Head of caudate nucleus (tissue), 42 donors: Measurements from ENCODE around the gene CAMSAP1.

Experiments
- DNase-seq, 42 donors: peaks; one replicate each; pipeline versions ENCODE4 v3.0.0 to v3.0.0-alpha.2; 2020 to 2021; ENCODE audit warnings: mixed read lengths in 7 of 42
- intact Hi-C: fragments of 100-400 bp; cut with DNase I; formaldehyde crosslinking; loops from one replicate; pipeline ENCODE4 v1.15.0; 2022

Gene CAMSAP1

DNA sequence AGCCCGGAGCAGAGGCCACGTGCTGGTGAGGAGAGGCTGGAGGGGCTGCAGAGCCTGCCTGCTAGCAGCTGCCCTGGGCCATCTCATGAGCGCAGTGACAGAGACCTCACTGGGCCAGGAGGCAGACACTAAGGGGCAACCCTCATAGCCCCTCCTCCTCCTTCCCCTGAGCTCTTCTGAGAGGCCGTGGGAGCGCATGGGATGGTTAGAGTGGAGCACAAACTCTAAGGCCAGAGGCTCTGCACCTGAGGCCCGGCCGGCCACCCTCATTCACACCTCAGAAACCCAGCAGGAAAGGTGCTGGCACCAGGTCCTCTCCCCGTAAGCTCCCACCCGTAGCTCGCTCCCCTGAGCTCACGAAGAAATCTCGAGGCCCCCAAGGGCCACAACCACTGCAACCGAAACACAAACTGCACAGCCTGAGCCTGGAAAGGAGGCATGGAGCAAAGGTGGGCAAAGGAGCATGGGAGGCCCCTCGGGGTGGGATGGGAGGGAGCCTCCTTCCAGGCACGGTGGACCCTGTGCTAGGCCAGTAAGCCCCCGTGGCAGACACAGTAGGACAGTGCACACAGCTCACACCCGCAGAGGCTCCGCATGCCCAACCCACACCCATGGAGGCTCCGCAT lies 17.7 kb downstream of the CAMSAP1 start:
- no peak for DNase-seq
- intact Hi-C loops = no loop called here

DNA sequence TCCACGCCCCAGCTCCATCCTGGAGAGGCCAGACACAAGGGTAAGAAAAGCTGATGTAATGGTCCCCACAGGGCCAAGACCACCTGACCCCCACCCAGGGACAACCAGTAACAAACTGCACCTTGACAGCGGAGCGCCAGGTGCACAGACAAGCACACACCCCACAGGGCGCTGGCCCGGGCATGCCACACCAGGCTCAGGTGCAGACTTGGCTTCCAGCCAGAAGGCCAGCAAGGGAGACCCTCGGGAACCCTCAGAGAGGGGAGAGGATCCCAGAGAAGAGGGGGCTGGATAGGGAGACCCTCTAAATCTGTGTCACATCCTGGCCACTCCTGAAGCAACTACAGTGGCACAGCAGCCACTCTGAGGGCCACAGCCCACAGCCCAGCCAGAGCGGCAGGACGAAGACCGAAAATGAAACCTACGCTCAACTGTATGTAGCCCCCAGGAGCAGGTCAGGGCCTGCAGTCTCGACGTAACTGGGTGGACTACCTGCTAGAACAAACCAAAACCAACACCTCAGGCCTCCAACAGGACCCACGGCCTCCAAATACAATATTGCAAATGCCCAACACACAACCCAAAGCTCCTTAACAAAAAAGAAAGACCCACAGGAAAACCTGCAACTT lies 18.5 kb downstream of the CAMSAP1 start:
- intact Hi-C loops = no loop called here
- DNase-seq = no peak

DNA sequence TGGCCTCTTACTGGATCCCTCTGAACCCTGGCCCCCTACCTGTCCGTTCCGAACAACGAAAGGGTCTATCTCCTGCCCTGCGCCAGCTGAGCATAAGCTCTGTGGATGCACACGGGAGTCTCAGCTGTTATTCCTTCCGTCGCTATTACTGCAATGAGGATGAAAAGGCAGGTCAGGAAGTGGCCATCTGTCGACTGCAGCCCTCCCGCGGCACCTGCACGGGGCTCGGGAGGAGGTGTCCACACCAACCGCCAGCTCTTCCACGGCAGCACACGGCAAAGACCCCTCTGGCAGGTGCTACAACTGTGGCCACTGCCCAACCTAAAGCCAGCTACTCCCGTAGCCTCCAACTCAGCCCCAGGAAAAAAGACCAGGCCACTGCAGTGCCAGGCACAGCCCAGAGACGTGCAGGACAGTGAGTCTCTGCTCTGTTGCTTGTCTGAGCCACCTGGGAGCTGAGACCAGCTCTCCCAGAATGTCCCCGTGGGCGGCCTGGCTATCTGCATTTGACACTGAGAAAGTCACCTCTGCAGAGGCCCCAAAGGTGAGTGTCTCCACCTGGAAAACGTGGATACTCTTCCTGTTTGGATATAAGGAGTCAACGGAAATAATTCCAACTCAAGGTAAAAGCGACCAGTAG lies 19.1 kb downstream of the CAMSAP1 start:
- intact Hi-C loops = no loop called here
- DNase-seq = no peak

DNA sequence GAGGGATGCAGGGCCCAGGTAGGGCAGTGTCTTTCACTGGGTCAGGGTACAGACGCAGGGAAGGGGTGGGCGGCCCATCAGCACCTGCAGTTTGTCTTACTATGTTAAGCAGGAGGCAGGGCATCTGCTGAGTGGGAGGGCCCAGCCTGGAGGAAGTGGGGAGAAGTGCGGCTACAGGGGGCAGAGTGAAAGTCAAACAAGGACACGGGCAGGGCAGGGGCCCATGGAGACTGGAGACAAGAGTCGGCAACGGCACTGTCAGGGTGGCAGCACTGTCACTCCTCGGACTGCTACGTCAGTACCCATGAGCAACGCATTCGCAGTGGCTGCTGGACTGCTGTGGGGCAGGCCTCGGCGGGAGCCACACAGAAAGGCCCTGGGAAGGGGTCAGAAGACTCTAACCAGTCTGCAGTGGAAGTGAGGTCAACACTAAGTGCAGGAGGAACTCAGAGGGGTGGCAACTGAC lies 19.7 kb downstream of the CAMSAP1 start:
- DNase-seq = peak in 9 of 42 donors; percentile 13 to 62 (median 37)
- intact Hi-C loops = no loop called here

DNA sequence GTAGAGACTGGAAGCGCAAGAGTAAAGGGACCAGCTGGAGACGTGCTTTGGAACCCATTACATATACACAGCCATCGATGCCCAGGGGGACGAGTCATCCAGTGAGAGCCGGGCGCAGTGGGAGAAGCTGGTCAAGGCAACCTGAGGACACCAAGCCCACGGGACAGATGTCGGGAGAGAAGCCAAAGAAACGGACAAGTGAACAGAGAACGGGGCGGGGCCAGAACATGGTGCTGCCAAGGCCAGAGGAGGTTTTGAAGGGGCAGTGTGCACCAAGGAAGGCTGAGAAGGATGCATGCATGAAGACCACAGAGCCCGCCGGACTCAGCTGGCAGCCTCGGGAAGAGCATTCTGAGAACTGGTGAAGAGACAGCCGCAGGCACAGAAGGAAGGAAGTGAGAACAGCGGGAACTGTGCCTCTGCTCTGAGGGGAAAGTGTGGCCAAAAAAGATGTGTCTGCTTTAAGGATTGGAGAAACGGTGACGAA lies 20.3 kb downstream of the CAMSAP1 start:
- peak in 30 of 42 donors; percentile 18 to 72 (median 49) for DNase-seq
- intact Hi-C loops = no loop called here

DNA sequence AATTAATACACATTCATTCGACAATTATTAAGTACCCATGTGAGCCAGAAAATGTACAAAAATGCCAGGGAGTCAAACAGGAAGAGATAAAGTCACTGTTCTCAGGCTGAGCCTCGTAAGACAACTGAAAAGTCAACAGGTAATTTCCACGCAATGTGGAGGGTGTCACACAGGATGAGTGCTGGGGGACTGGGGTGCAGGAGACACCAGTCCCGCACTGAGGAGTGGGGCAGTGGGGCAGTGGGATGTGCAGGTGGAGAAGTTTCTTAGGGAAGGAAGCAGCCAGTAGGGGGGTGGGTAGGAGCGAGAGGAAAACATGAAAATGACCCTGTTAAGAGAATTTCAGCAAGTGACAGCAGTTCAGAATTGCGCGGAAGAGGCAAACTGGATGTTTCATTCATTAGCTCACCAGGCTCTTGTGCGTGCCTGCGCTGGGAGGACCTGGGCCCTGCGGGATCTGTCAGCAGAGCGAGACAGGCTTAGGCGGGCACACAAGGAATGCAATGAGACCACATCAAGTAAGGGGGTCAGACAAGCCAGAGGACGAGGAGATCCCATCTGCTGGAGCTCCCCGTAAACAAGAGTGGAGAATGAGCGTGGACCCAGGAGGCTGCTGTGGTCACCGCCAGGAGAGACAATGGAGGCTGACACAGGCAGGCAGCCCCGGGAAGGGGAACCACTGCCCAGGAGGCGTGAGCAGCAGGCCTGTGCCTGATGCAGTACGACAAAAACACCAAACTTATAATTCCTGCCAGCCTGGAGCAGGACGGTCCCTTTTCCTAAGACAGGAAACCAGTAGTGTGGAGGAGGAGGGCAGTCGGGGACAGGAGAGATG lies 21.0 kb downstream of the CAMSAP1 start:
- intact Hi-C loops = no loop called here
- DNase-seq = peak in 20 of 42 donors; percentile 24 to 73 (median 48)

DNA sequence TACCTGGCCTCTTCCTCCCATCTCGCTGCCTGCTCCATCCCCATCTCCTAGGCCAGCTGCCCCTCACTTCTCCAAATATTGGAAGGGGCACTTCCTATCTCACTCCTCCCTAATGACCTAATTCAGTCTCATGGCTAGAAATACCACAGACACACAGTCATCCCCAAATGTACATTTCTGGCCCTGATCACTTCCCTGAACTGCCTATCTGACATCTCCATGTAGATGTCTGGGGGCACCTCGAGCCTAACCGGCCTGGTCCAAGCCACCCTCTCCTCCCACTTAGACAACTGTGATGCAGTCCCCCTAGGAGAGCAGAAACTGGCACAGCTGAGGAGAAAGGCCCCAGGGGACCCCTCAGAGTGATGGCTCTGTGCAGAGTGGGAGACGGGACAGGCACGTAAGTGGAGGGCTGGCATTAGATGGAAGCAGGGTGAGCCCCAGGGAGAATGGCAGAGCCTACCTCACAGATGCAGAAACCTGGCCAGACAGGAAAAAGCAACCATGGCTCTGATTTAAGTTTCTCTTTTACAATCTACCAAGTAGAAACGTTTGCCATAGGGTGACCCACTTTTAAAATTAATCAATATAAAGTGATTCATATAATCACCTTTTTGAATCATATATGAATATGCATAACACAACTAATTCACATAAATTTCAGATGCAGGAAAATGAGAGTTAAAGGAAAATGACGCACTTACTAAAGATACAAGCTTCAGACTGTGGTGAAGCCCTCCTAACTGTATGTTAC lies 22.1 kb downstream of the CAMSAP1 start:
- DNase-seq = no peak
- intact Hi-C loops = no loop called here

DNA sequence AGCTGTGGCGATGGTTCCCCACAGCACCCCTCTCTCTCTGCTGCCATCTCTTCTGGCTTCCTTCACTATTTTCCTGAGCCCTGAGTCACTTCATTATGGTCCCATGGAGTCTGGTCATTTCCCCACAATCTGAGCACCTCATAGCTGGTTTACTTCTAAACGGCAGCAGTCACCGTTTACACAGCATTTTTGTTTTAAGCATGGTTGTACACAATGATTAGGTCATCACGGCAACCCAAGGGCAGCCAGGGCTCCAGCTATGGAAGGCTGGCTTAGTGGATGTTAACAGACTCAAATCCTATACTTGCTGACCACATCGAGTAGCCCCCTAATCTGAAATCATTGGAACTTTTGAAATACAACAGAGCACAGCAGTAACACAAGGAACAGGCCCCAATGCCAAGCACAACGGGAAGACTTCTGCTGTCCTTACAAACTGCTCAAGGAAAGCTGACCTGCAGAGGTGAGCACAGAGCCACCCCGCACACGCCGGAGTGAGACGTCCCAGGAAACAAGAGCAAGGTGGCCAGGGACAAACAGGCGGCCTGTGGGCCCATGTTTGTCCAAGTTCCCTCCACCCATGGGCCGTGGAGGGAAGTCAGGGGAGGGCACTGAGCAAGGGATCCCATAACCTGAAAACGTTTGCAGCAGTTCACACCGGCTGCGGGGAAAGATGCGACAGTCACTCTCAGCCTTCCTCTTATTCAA lies 22.9 kb downstream of the CAMSAP1 start:
- intact Hi-C loops = no loop called here
- no peak for DNase-seq

DNA sequence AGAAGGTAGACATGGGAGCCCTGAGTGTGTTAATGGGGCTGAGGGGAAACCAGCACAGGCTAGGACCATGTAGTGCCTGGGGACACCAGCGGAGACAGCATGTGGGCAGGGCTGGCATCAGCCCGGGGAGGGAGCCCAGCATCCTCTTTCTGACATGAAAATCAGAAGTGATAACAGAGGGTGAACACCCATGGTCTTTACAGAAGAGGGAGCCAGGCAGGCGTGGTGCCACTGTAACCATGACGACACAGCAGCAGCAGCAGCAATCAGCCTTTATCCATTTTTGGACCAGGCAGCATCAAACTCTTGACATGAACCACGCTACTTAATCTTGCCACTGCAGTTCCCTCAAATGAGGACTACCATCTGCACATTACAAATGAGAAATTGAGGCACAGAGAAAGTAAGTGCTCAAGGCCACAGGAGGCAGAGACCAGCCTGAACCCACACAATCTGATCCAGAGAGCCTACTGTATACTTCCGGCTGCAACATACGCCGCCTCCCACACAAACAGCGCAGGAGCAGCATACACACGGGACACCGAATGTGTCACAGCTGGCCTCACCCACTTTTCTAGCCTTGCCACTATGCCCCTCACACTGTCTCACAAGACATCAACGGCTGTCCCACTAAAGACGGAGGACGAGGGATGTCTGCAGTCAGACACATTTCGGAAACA lies 23.8 kb downstream of the CAMSAP1 start:
- peak in 40 of 42 donors; percentile 52 to 89 (median 70) for DNase-seq
- intact Hi-C loops = no loop called here

DNA sequence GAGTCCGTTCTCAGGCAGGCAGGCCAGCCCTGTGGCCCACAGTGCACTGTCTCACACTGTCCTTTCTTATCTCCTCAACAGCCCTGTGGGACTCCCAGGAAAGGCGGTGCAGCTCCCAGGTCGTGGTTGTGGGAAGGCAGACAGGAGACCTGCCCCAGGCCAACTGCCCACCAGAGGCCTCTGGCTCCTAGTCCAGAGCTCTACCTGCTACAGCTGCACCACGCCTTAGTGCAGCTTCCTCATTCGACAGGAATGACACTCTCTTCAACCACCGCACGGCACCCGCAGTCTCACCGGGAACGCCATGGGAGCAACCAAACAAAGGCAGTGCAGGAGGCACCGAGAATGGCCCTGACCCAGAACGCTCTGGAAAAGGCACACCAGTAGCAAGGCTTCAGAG lies 25.3 kb downstream of the CAMSAP1 start:
- DNase-seq = peak in 7 of 42 donors; percentile 16 to 63 (median 27)
- intact Hi-C loops = no loop called here

DNA sequence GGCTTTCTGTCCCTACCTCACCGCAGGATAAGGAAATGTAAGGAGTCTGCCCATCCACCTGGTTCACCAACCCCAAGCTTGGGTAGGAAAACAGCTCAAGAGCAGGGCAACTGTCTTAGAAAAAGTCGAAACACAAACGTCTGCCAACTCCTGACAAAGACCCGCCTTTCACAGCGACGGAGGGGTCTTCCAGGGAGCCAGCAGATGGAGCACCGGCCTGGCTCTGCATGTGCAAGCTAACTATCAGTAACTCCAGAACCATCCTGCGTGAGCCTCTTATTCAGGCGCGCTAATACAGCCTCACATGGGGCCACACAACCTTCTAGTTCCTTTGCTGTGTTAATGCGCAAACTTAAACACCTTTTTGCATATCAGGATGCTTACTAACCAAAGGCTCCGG lies 26.9 kb downstream of the CAMSAP1 start:
- intact Hi-C loops = no loop called here
- no peak for DNase-seq

DNA sequence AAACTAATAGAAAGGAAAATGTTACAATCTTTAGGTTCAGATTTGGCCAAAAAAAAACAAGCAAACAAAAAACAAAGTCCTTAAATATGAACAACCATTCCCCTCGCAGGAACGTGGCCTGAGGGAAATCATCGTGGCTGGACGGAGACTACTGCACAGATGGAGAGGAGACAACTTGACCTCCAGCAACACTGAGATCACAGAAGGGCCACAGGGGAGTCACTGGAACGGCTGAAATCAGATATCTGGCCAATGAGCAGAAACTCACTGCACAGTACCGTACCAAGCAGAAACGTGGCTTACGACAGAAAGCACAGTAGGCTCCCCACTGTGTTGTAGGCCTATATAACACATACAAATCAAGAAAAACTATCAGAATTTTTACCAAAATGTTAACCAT lies 27.7 kb downstream of the CAMSAP1 start:
- no peak for DNase-seq
- intact Hi-C loops = no loop called here

DNA sequence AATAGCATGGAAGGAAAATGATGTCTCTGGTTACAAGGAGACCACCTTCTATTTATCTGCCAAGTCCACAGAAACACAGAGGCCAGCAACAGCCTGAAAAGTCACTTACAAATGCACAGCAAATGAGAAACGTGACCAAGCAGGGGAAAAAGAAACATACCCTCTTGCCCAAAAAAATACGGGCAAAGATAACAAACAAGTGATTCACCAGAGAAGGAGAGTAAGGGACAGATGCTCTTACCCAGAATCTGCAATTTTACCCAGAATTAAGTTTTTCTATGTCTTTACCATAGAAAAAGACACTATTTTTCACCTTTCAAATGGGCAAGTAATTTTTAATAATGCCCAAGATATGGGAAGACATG lies 28.1 kb downstream of the CAMSAP1 start:
- DNase-seq = no peak
- intact Hi-C loops = no loop called here

DNA sequence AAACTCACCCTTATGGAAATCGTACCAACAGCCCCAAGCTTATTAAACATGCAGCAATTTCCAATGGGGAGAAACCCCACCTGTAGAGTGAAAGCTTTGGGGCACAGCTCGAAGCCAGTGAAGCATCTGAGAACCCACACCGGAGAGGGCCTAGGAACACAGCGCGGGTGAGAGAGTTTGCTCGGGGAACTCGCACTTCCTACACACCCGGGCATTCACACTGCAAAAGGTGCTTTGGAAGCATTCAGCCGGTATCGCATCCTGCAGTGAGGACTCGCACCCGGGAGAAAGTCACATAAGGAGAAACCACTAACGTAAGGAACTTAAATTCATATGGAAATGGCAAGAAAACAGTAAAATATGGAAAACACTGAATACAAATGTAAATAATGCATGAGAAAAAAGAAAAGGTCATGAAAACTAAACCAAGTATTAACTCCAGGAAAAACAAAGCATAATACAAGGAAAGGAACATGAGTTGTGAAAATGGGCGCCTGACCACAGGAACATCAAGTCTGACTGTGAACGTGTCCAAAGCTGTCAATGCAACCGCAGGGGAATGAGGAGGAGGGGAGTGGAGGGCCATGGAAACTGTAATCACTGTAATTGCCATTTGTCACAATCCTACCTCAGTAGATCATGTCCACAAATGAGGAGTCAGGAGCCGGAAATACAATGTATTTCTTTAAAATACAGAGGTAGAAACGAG lies 28.7 kb downstream of the CAMSAP1 start:
- DNase-seq = peak in 5 of 42 donors; percentile 25 to 60 (median 46)

DNA sequence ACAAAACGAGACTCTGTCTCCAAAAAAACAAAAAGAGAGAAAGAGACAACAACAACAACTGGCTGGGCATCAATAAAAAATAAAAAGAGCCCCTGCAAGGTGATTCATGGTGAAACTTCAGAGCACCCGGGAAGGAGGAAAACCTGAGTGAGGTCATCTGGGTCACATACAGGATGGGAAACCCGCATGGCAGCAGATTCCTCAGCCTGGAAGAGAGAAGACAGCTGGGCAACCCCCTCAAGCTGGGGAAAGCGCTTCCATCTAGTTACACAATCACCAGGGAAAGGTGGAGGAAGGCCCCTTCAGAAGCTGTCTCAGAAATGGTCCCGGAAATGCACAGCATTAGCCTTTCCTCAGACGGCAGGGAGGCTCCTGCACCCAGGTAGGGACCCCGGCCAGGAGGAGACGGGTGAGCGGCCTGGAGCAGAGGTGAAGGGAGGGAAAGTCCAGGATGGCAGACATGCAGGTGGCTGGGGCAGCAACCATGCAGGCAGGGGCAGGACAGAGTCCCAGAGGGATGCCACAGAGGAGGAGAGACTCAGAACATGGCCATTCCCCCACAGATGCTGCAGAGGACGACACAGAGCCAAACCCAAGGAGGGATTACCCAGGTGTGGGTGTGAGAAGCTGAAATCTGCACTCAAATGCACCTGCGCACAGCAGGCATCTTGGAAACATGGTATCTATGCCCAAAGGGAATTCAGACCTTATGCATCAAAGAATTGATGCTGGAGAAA lies 29.4 kb downstream of the CAMSAP1 start:
- intact Hi-C loops = no loop called here
- peak in 1 of 42 donors; percentile 47 for DNase-seq

More for the DNA sequence above, 28.7 kb downstream of the CAMSAP1 start:
- intact Hi-C loops = no loop called here

DNA sequence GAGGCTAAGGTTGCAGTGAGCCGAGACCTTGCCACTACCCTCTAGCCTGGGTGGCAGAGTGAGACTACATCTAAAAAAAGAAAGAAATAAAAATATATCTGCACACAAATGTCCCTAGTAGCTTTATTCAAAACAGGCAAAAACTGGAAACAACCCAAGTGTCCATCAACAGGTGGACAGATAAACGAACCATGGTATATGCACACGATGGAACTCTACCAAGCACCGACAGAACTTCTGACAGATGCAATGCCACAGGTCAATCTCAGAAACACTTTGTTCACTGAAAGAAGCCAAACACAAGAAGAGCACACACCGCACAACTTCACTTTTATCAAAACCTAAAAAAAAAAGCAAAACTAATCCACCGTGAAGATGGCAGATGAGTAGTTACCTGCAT lies 30.4 kb downstream of the CAMSAP1 start:
- DNase-seq = no peak
- intact Hi-C loops = no loop called here
